T-helper 2 cell treated with Interferon-gamma antibody and Interleukin-4, amounts not matched to agents 100 ng/mL and 5 ng/mL, for 36 hours (primary cell): ENCODE measurements around the gene RESF1. TPM values are rescaled to one million over a fixed set of nuclear protein-coding genes. Genes with fewer than 3 reads are reported as not detected.

Experiments
- total RNA-seq: library from RNA; stranded (reverse); gene quantifications from 2 replicates; pipeline ENCODE4 v1.2.3, GENCODE V29; 2022

Gene RESF1
- total RNA-seq, 1 donor from 2014 or later = 110 TPM

Other genes starting within 250 kb of the RESF1 start
- gene AMN1, start 230.4 kb upstream of the RESF1 start, total RNA-seq = 3.2 and 3.4 TPM in 2 replicates
- gene BICD1, start 147.4 kb downstream of the RESF1 start, total RNA-seq = 12.4 and 13.4 TPM in 2 replicates